Esophagus squamous epithelium (tissue), 5 donors: Measurements from ENCODE around the gene CTNNA3. TPM values are rescaled to one million over a fixed set of nuclear protein-coding genes. Genes with fewer than 3 reads are reported as not detected.

Experiments used
- DNase-seq: peaks from one replicate; lab custom pipeline; 2025; lab: John Stamatoyannopoulos, UW
- H3K27ac ChIP-seq, 4 donors: fragments of 200-600 bp; sonication (generic); one replicate each; pipeline ENCODE4 v1.5.1; 2016 to 2019; ENCODE audit warnings: mild to moderate bottlenecking in 1 of 4
- H3K27me3 ChIP-seq, 4 donors: fragments of 200-600 bp; sonication (generic); 1 replicate in 3 of 4; 2 replicates in 1 of 4; pipeline versions ENCODE4 v1.5.1 to v1.6.0; 2017 to 2021; ENCODE audit warnings: antibody characterized with exemption in 1 of 4
- H3K36me3 ChIP-seq, 3 donors: fragments of 200-600 bp; sonication (generic); one replicate each; pipeline ENCODE4 v1.5.1; 2016 to 2019
- H3K4me1 ChIP-seq, 3 donors: fragments of 200-600 bp; sonication (generic); one replicate each; pipeline ENCODE4 v1.5.1; 2017 to 2019
- H3K4me3 ChIP-seq, 4 donors: fragments of 200-600 bp; sonication (generic); 1 replicate in 3 of 4; 2 replicates in 1 of 4; pipeline ENCODE4 v1.5.1; 2016 to 2019; ENCODE audit warnings: mild to moderate bottlenecking in 2 of 4, moderate library complexity in 1 of 4
- H3K9me3 ChIP-seq, 3 donors: fragments of 200-600 bp; sonication (generic); one replicate each; pipeline ENCODE4 v1.5.1; 2016 to 2019
- POLR2A ChIP-seq, 4 donors: fragments of 450-650 bp; IDR thresholded peaks; one replicate each; pipeline ENCODE4 v1.6.1; 2017; ENCODE audit warnings: antibody characterized with exemption in 4 of 4, mild to moderate bottlenecking in 4 of 4, moderate library complexity in 3 of 4
- WGBS, 2 donors: methylation state at CpG; one replicate each; pipeline ENCODE4 v1.1.5; 2018; 5-methylcytosine and 5-hydroxymethylcytosine counted together
- intact Hi-C: fragments of 100-400 bp; cut with DNase I; formaldehyde crosslinking; loops from one replicate; pipeline ENCODE4 v1.15.0; 2022
- total RNA-seq, 4 donors: library from RNA; depleted of rRNA; stranded (reverse); fragments of >200 nt; gene quantifications; one replicate each; pipeline ENCODE4 v1.1.0, GENCODE V29; 2016
- TF ChIP-seq, protein P1 (sequence below), 6 experiments: fragments of 450-650 bp in 4 of 6; fragments of 200-600 bp in 2 of 6; sonication (generic) in 2 of 6; IDR thresholded peaks; one replicate each; pipeline ENCODE4 v1.5.1; 2016 to 2019; ENCODE audit warnings: antibody characterized with exemption in 6 of 6, mild to moderate bottlenecking in 4 of 6, moderate library complexity in 4 of 6
- donor health status: DM: yes; HTN: yes; CAD: no.

The CTNNA3 gene
- total RNA-seq, 4 donors from 2014 or later: 0.29 to 1.9 (median 0.61) TPM; not detected in 1

DNA sequence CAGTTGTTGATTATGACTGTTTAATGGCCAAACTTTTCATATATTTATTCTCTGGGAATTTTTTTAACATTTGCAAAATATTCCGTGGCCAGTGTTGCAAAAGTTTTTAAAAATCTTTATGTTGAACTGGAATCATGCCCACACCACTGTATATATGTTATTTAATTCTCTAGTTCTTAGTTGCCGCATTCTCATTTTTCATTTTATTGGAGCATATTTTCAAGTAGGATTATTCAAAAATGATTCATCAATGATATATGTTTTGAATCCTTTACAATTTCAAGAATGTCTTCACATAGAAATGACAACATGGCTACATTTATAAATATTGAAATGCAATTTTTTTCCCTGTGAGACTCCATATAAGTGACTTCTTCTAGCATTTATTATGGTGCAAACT, 958.8 kb downstream of the CTNNA3 start:
- H3K27ac ChIP-seq: no peak overlapping the region
- no peak overlapping the region for H3K4me3 ChIP-seq
- no peaks in the 10 kb centered on the region for H3K27me3 ChIP-seq
- intact Hi-C loops: no loop called here
- H3K4me1 ChIP-seq: no peaks in the 10 kb centered on the region
- 71 to 79% methylated on average over 2 of the region's 2 CpGs for WGBS, 2 donors
- DNase-seq: no peak
- no peaks in the 10 kb centered on the region for H3K9me3 ChIP-seq
- no peaks in the 10 kb centered on the region for H3K36me3 ChIP-seq
- TF ChIP-seq, protein P1, sequence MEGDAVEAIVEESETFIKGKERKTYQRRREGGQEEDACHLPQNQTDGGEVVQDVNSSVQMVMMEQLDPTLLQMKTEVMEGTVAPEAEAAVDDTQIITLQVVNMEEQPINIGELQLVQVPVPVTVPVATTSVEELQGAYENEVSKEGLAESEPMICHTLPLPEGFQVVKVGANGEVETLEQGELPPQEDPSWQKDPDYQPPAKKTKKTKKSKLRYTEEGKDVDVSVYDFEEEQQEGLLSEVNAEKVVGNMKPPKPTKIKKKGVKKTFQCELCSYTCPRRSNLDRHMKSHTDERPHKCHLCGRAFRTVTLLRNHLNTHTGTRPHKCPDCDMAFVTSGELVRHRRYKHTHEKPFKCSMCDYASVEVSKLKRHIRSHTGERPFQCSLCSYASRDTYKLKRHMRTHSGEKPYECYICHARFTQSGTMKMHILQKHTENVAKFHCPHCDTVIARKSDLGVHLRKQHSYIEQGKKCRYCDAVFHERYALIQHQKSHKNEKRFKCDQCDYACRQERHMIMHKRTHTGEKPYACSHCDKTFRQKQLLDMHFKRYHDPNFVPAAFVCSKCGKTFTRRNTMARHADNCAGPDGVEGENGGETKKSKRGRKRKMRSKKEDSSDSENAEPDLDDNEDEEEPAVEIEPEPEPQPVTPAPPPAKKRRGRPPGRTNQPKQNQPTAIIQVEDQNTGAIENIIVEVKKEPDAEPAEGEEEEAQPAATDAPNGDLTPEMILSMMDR (IDR thresholded peaks at IDR 0.05): no peak
- no peak for TF ChIP-seq POLR2A (IDR thresholded peaks at IDR 0.05)

DNA sequence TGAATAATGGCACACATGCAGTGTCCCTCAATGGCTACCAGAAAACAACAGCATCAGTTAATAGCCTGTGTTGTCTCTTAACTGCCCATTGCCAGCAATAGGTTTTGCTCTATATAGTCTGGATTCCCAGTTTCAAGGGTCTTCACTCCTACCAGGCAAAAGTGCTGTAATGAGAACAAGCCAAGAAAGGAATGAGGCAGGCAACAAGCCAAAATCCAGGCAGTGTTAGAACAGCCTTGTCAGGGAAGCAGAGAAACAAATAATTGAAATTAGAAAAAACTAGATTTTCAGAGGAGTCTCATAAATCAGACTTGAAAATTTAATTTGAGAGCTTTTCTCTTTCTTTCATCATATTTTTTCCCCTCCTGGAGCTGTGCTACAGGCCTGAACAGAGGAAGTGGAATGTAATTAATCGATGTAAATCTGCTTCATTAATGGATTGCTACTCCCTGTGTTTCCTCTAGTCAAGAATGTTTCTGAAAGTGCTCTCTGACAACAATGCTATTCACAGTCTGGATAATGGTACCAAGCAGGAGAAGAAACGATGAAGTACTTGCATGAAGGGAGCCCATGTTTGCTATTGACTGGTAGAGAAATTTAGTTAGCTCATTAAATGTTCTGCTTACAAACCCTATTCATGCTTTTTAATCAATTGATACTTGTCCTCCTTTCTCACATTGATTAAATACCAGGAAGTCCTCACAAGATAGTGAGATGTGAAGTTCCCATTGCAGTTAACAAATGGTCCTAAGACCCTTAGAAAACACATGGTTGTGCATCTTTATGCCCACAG, 972.2 kb downstream of the CTNNA3 start:
- 61 to 62% methylated on average over 2 of the region's 2 CpGs for WGBS, 2 donors
- no peak overlapping the region for H3K4me3 ChIP-seq
- intact Hi-C loops: no loop called here
- no peaks in the 10 kb centered on the region for H3K36me3 ChIP-seq
- no peak overlapping the region for H3K27ac ChIP-seq
- no peaks in the 10 kb centered on the region for H3K9me3 ChIP-seq
- no peak for TF ChIP-seq POLR2A (IDR thresholded peaks at IDR 0.05)
- TF ChIP-seq, protein P1 (IDR thresholded peaks at IDR 0.05): no peak
- no peaks in the 10 kb centered on the region for H3K27me3 ChIP-seq
- H3K4me1 ChIP-seq: no peaks in the 10 kb centered on the region
- no peak for DNase-seq

- WGBS, 2 donors: 32 to 57% methylated on average over 1 of the region's 1 CpG
- DNase-seq: no peak
- H3K27me3 ChIP-seq: no peaks in the 10 kb centered on the region
- intact Hi-C loops: no loop called here
- H3K36me3 ChIP-seq: no peaks in the 10 kb centered on the region
- no peaks in the 10 kb centered on the region for H3K9me3 ChIP-seq
- TF ChIP-seq POLR2A (IDR thresholded peaks at IDR 0.05): no peak
- TF ChIP-seq, protein P1 (IDR thresholded peaks at IDR 0.05): no peak
- no peaks in the 10 kb centered on the region for H3K4me1 ChIP-seq
- no peak overlapping the region for H3K4me3 ChIP-seq
- no peak overlapping the region for H3K27ac ChIP-seq
Observed at GRCh38 chr10:66719483-66719882, 976.5 kb downstream of the CTNNA3 start.

GRCh38 chr10:66717231-66717981, 978.6 kb downstream of the CTNNA3 start:
- no peak overlapping the region for H3K27ac ChIP-seq
- DNase-seq: no peak
- H3K4me3 ChIP-seq: no peak overlapping the region
- H3K9me3 ChIP-seq: no peaks in the 10 kb centered on the region
- H3K27me3 ChIP-seq: no peaks in the 10 kb centered on the region
- TF ChIP-seq, protein P1 (IDR thresholded peaks at IDR 0.05): no peak
- TF ChIP-seq POLR2A (IDR thresholded peaks at IDR 0.05): no peak
- WGBS, 2 donors: 58 to 59% methylated on average over 8 of the region's 8 CpGs
- no peaks in the 10 kb centered on the region for H3K4me1 ChIP-seq
- no peaks in the 10 kb centered on the region for H3K36me3 ChIP-seq
- intact Hi-C loops: no loop called here

- no peaks in the 10 kb centered on the region for H3K4me1 ChIP-seq
- no peak overlapping the region for H3K4me3 ChIP-seq
- intact Hi-C loops: no loop called here
- H3K27me3 ChIP-seq: no peaks in the 10 kb centered on the region
- H3K36me3 ChIP-seq: no peaks in the 10 kb centered on the region
- no peaks in the 10 kb centered on the region for H3K9me3 ChIP-seq
- no peak overlapping the region for H3K27ac ChIP-seq
- no peak for DNase-seq
- no peak for TF ChIP-seq POLR2A (IDR thresholded peaks at IDR 0.05)
- TF ChIP-seq, protein P1 (IDR thresholded peaks at IDR 0.05): no peak
- 27 to 37% methylated on average over 1 of the region's 1 CpG for WGBS, 2 donors
Observed at GRCh38 chr10:66714741-66715140, 981.3 kb downstream of the CTNNA3 start.
